CD14-positive monocyte (primary cell): Measurements from ENCODE around the gene NAA35. TPM values are rescaled to one million over a fixed set of nuclear protein-coding genes. Genes with fewer than 3 reads are reported as not detected.

Source experiments
- DNase-seq, 3 donors: peaks; one replicate each; pipeline ENCODE4 v3.0.0-alpha.2; 2011 to 2022
- H2AFZ ChIP-seq: 2 replicates; pipeline ENCODE4 v1.6.0; 2012; ENCODE audit warnings: mild to moderate bottlenecking, low read depth, low read length, inconsistent platforms; ENCODE audit not compliant: insufficient read depth, poor library complexity, severe bottlenecking
- H3K27ac ChIP-seq, 2 donors: 1 replicate in 1 of 2; 2 replicates in 1 of 2; pipeline ENCODE4 v1.5.1; 2012 to 2013; ENCODE audit warnings: low read length in 2 of 2, control low read depth in 1 of 2, inconsistent platforms in 1 of 2, low read depth in 1 of 2, mild to moderate bottlenecking in 1 of 2
- H3K27me3 ChIP-seq, 2 donors: one replicate each; pipeline versions ENCODE4 v1.6.0 to v1.6.1; 2011 to 2013; ENCODE audit warnings: low read length in 2 of 2; ENCODE audit not compliant: control insufficient read depth in 2 of 2, insufficient read depth in 2 of 2
- H3K36me3 ChIP-seq, 2 donors: replicated peaks in 1 of 2; 1 replicate in 1 of 2; 2 replicates in 1 of 2; pipeline versions ENCODE4 v1.5.1 to v1.6.1; 2012 to 2013; ENCODE audit warnings: low read length in 2 of 2, control low read depth in 1 of 2, inconsistent platforms in 1 of 2, mild to moderate bottlenecking in 1 of 2; ENCODE audit not compliant: insufficient read depth in 2 of 2, control insufficient read depth in 1 of 2
- H3K4me1 ChIP-seq, 2 donors: 1 replicate in 1 of 2; 2 replicates in 1 of 2; pipeline versions ENCODE4 v1.5.1 to v1.6.1; 2012 to 2013; ENCODE audit warnings: low read length in 2 of 2, control low read depth in 1 of 2, inconsistent platforms in 1 of 2, mild to moderate bottlenecking in 1 of 2, moderate library complexity in 1 of 2; ENCODE audit not compliant: insufficient read depth in 2 of 2, control insufficient read depth in 1 of 2
- H3K4me2 ChIP-seq: replicated peaks from 2 replicates; pipeline ENCODE3; 2012; ENCODE audit warnings: low read length, moderate library complexity, mild to moderate bottlenecking; ENCODE audit not compliant: poor library complexity, severe bottlenecking; ENCODE audit errors: extremely low read depth
- H3K4me3 ChIP-seq, 3 experiments: fragments of 200-600 bp in 1 of 3; sonication (generic) in 1 of 3; replicated peaks in 1 of 3; 1 replicate in 2 of 3; 2 replicates in 1 of 3; pipeline ENCODE4 v1.5.1; 2011 to 2013; ENCODE audit warnings: low read length in 3 of 3, mild to moderate bottlenecking in 3 of 3, control low read depth in 2 of 3, low read depth in 2 of 3, inconsistent platforms in 1 of 3, moderate library complexity in 1 of 3
- H3K79me2 ChIP-seq: 2 replicates; pipeline ENCODE4 v1.6.0; 2012; ENCODE audit warnings: mild to moderate bottlenecking, control low read depth, inconsistent platforms, low read length, moderate library complexity; ENCODE audit not compliant: insufficient read depth
- H3K9ac ChIP-seq: 2 replicates; pipeline ENCODE4 v1.6.0; 2017; ENCODE audit warnings: low read length, mild to moderate bottlenecking; ENCODE audit not compliant: insufficient read depth, poor library complexity, severe bottlenecking
- H3K9me3 ChIP-seq, 2 donors: replicated peaks in 1 of 2; 1 replicate in 1 of 2; 2 replicates in 1 of 2; pipeline versions ENCODE4 v1.5.1 to v1.6.1; 2012 to 2013; ENCODE audit warnings: low read length in 2 of 2, control low read depth in 1 of 2; ENCODE audit not compliant: control insufficient read depth in 1 of 2, insufficient read depth in 1 of 2
- H4K20me1 ChIP-seq: 2 replicates; pipeline ENCODE4 v1.6.0; 2012; ENCODE audit warnings: mild to moderate bottlenecking, low read length, control low read depth, moderate library complexity; ENCODE audit not compliant: insufficient read depth
- H3K27ac Mint-ChIP-seq, 7 donors: one replicate each; pipeline ENCODE4 v1.8.0; 2020; ENCODE audit warnings: mild to moderate bottlenecking in 7 of 7, mixed read lengths in 7 of 7, moderate library complexity in 6 of 7, inconsistent platforms in 2 of 7
- H3K27me3 Mint-ChIP-seq, 3 donors: one replicate each; pipeline ENCODE4 v1.8.0; 2021 to 2022; ENCODE audit warnings: low read depth in 3 of 3, mild to moderate bottlenecking in 3 of 3, mixed read lengths in 3 of 3, moderate library complexity in 3 of 3, inconsistent platforms in 1 of 3
- H3K36me3 Mint-ChIP-seq, 2 donors: one replicate each; pipeline ENCODE4 v1.8.0; 2020; ENCODE audit warnings: mixed read lengths in 2 of 2, inconsistent platforms in 1 of 2, mild to moderate bottlenecking in 1 of 2
- H3K4me1 Mint-ChIP-seq: one replicate; pipeline ENCODE4 v1.8.0; 2020; ENCODE audit warnings: mild to moderate bottlenecking, mixed read lengths
- H3K4me3 Mint-ChIP-seq, 2 donors: one replicate each; pipeline ENCODE4 v1.8.0; 2020; ENCODE audit warnings: mild to moderate bottlenecking in 2 of 2, mixed read lengths in 2 of 2, moderate library complexity in 1 of 2
- H3K9me3 Mint-ChIP-seq, 7 donors: one replicate each; pipeline ENCODE4 v1.8.0; 2020 to 2022; ENCODE audit warnings: mixed read lengths in 7 of 7, mild to moderate bottlenecking in 6 of 7, moderate library complexity in 6 of 7, inconsistent platforms in 2 of 7
- WGBS: methylation state at CpG from one replicate; pipeline ENCODE4 v1.1.5; 2013; ENCODE audit warnings: missing lambda C conversion rate; ENCODE audit not compliant: insufficient coverage; 5-methylcytosine and 5-hydroxymethylcytosine counted together
- intact Hi-C, 2 donors: fragments of 100-400 bp; cut with micrococcal nuclease; formaldehyde crosslinking; loops; one replicate each; pipeline versions ENCODE4 v1.15.0 to v1.15.1; 2023
- polyA plus RNA-seq, 3 donors: library from polyadenylated mRNA; depleted of rRNA in 1 of 3; unstranded in 2 of 3; stranded (reverse) in 1 of 3; fragments of 300-500 nt in 2 of 3; fragments of >200 nt in 1 of 3; fragmentation: Illumina TruSeq in 2 of 3; gene quantifications; 1 replicate in 2 of 3; 2 replicates in 1 of 3; pipeline ENCODE4 v1.2.3, GENCODE V29; 2012 to 2021
- TF ChIP-seq, protein P1 (sequence below): fragments of 200-600 bp; IDR thresholded peaks from one replicate; pipeline ENCODE4 v1.8.0; 2022; ENCODE audit warnings: antibody characterized with exemption, mild to moderate bottlenecking

Gene NAA35
- polyA plus RNA-seq, 3 donors: 4.4 to 8.7 (median 5.6) TPM

DNA sequence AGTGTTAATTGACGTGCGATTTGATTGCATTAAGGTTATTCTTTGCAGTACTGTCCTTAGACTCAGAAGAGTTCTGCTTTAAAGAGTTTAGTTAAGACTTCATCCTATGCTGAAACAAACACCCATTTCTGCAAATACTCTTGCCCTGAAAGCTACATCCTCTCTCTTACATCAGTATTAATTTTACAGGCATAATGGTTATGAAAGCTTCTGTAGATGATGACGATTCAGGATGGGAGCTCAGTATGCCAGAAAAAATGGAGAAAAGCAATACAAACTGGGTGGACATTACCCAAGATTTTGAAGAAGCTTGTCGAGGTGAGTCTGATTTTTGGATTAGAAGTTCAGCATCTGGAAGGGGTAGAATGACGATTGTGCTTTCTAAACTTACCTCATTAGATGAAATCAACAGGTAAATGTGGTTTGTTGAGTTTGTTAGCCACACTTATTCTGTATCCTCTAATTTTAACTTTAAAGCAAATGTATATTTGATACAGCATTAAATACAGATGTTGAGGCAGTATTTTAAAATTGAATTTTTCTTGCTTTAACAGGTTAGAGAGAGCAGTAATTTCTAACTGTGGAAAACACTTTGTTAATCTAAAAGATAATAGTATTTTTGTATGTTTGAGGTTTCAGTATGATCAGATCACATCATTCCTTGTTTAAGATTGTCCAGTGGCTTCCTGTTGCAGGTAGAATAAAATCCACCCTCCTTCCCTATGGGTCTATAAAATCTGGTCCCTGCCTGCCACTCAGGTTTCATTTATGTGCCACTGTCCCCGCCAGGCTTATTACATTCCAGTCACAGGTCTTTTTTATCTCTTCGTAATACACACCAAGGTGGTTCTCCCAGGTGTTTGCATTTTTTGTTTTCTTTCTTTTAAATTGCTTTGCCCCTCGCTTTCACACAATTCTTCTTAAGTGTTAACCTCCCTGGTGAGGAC, 1.3 kb downstream of the NAA35 start:
- peak overlapping the region; percentile 95 for H2AFZ ChIP-seq
- H3K9me3 ChIP-seq: no peaks in the 10 kb centered on the region
- H3K36me3 ChIP-seq: peaks cover 32 to 45% of the 10 kb centered on the region in 2 donors
- peak overlapping the region; percentile 84 for H3K4me2 ChIP-seq
- H3K4me1 ChIP-seq: peaks cover 9 to 12% of the 10 kb centered on the region in 2 donors
- Mint-ChIP-seq H3K9me3 (peaks cover 0 to 5% (median 0%) of the 10 kb centered on the region in 7 donors), H3K4me3 (peak overlapping the region; percentile 85 to 92), H3K27ac (peak overlapping the region; percentile 74 to 93 (median 88)), H3K27me3 (peaks cover 0 to 15% (median under 1%) of the 10 kb centered on the region in 3 donors), H3K36me3 (peaks cover 24 to 28% of the 10 kb centered on the region in 2 donors), H3K4me1 (peaks cover 10% of the 10 kb centered on the region)
- H3K27me3 ChIP-seq: no peaks in the 10 kb centered on the region
- intact Hi-C loops: loop anchor here (5.0 kb wide), 1 partner anchor 340 kb away; the partner anchor contains the start of gene ISCA1 (in 2 of the 2)
- WGBS: 96% methylated on average over 3 of the region's 8 CpGs
- peak overlapping the region; percentile 73 to 83 (median 79) for H3K4me3 ChIP-seq
- no peaks in the 10 kb centered on the region for H4K20me1 ChIP-seq
- H3K79me2 ChIP-seq: peaks cover 51% of the 10 kb centered on the region
- peak overlapping the region in 1 of 2 donors; percentile 77 for H3K27ac ChIP-seq
- peak overlapping the region; percentile 84 for H3K9ac ChIP-seq
- TF ChIP-seq, protein P1, sequence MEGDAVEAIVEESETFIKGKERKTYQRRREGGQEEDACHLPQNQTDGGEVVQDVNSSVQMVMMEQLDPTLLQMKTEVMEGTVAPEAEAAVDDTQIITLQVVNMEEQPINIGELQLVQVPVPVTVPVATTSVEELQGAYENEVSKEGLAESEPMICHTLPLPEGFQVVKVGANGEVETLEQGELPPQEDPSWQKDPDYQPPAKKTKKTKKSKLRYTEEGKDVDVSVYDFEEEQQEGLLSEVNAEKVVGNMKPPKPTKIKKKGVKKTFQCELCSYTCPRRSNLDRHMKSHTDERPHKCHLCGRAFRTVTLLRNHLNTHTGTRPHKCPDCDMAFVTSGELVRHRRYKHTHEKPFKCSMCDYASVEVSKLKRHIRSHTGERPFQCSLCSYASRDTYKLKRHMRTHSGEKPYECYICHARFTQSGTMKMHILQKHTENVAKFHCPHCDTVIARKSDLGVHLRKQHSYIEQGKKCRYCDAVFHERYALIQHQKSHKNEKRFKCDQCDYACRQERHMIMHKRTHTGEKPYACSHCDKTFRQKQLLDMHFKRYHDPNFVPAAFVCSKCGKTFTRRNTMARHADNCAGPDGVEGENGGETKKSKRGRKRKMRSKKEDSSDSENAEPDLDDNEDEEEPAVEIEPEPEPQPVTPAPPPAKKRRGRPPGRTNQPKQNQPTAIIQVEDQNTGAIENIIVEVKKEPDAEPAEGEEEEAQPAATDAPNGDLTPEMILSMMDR: no peak
- no peak for DNase-seq

DNA sequence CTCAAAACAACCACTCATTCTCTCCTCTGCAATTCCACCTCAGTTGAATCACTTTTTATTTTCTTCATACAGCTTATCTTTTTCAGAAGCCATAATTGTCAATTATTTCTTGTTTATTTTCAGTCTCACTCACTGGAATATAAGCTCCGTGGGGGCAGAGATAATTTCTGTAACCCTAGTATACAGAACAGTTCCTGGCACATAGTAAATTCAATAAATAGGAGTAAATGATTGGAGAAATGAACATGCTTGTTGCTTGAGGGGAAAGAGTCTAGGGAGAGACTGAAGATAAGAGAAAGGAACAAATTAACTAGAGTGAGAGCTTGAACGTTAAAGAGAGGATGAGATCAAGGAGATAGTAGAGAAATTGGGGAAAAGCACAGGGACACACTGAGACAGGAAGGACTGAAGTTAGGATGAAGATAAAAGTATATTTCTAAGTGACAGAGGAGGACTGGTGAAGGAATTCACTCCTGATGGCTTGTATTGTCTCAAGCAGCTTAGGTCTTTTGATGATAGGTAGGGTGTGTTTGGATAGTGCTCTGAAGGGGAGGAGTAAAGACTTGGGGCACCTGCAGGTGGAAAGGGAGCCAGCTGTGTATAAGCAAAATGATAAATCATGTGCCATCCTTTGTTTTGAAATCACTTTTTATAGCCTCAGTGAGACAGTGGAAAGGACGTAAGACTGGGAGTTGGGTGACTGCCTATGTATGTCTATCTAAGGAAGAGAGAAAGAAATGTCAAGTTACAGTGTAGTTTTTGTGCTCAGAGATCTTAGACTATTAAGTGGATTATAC, 2.2 kb downstream of the NAA35 start:
- Histone ChIP-seq H4K20me1 (no peaks in the 10 kb centered on the region), H3K4me1 (peaks cover 9 to 12% of the 10 kb centered on the region in 2 donors), H3K36me3 (peaks cover 35 to 53% of the 10 kb centered on the region in 2 donors), H2AFZ (no peak overlapping the region), H3K27ac (no peak overlapping the region), H3K9ac (no peak overlapping the region), H3K9me3 (no peaks in the 10 kb centered on the region), H3K79me2 (peaks cover 60% of the 10 kb centered on the region), H3K27me3 (no peaks in the 10 kb centered on the region), H3K4me3 (no peak overlapping the region), H3K4me2 (no peak overlapping the region)
- DNase-seq: no peak
- H3K4me1 Mint-ChIP-seq: peaks cover 10% of the 10 kb centered on the region
- TF ChIP-seq, protein P1: no peak
- H3K4me3 Mint-ChIP-seq: no peak overlapping the region
- H3K27me3 Mint-ChIP-seq: peaks cover 0 to 13% (median 0%) of the 10 kb centered on the region in 3 donors
- 81% methylated on average over 2 of the region's 3 CpGs for WGBS
- intact Hi-C loops: loop anchor here (5.0 kb wide), 1 partner anchor 339 kb away; the partner anchor contains the start of gene ISCA1 (in 2 of the 2)
- peaks cover 0 to 5% (median 0%) of the 10 kb centered on the region in 7 donors for H3K9me3 Mint-ChIP-seq
- no peak overlapping the region for H3K27ac Mint-ChIP-seq
- peaks cover 29 to 33% of the 10 kb centered on the region in 2 donors for H3K36me3 Mint-ChIP-seq
